NCI-H2081 treated with DMSO at 0.1 percent for 48 hours (cell line): Measurements from ENCODE around the gene ADGRB3.

Experiments
- DNase-seq: peaks from one replicate; lab custom pipeline; 2025; lab: John Stamatoyannopoulos, UW

ADGRB3 gene

GRCh38 chr6:68634726-68635411, at the start of gene ADGRB3:
Gene ADGRB3, plus strand, starts transcription at chr6:68635282. Its CDS starts 3,394 bp downstream, at chr6:68638676.
- peak; percentile 84 for DNase-seq

- DNase-seq: no peak
Measured at GRCh38 chr6:68593558-68593957, 41.5 kb upstream of the ADGRB3 start.

GRCh38 chr6:68597642-68598041, 37.4 kb upstream of the ADGRB3 start:
- DNase-seq: no peak

- no peak for DNase-seq
Measured at GRCh38 chr6:68615938-68616337, 19.1 kb upstream of the ADGRB3 start.

GRCh38 chr6:68625998-68626397, 9.1 kb upstream of the ADGRB3 start:
- DNase-seq: no peak

- DNase-seq: no peak
Measured at GRCh38 chr6:68628161-68628560, 6.9 kb upstream of the ADGRB3 start.

- no peak for DNase-seq
Measured at GRCh38 chr6:68632734-68633133, 2.3 kb upstream of the ADGRB3 start.

GRCh38 chr6:68633281-68633971, 1.7 kb upstream of the ADGRB3 start:
- no peak for DNase-seq

GRCh38 chr6:68633972-68634725, 933 bp upstream of the ADGRB3 start:
- DNase-seq: no peak

- no peak for DNase-seq
Measured at GRCh38 chr6:68635412-68635705, 277 bp downstream of the ADGRB3 start.

GRCh38 chr6:68635706-68636513, 828 bp downstream of the ADGRB3 start:
- no peak for DNase-seq

- DNase-seq: no peak
Measured at GRCh38 chr6:68636666-68637065, 1.6 kb downstream of the ADGRB3 start.

- no peak for DNase-seq
Measured at GRCh38 chr6:68637071-68637470, 2.0 kb downstream of the ADGRB3 start.

GRCh38 chr6:68637782-68638181, 2.7 kb downstream of the ADGRB3 start:
- no peak for DNase-seq

GRCh38 chr6:68638230-68638900, 3.3 kb downstream of the ADGRB3 start:
- no peak for DNase-seq

GRCh38 chr6:68639211-68639610, 4.1 kb downstream of the ADGRB3 start:
- no peak for DNase-seq

- DNase-seq: no peak
Measured at GRCh38 chr6:68639826-68640490, 4.9 kb downstream of the ADGRB3 start.

- DNase-seq: no peak
Measured at GRCh38 chr6:68640491-68640835, 5.4 kb downstream of the ADGRB3 start.

- DNase-seq: no peak
Measured at GRCh38 chr6:68641172-68641571, 6.1 kb downstream of the ADGRB3 start.

GRCh38 chr6:68642081-68642480, 7.0 kb downstream of the ADGRB3 start:
- no peak for DNase-seq

- no peak for DNase-seq
Measured at GRCh38 chr6:68642977-68643376, 7.9 kb downstream of the ADGRB3 start.
